ENCODE measurements around the gene DNER.
A peak's percentile ranks its signal among the peaks of the same experiment; 100 is the strongest.

DNA sequence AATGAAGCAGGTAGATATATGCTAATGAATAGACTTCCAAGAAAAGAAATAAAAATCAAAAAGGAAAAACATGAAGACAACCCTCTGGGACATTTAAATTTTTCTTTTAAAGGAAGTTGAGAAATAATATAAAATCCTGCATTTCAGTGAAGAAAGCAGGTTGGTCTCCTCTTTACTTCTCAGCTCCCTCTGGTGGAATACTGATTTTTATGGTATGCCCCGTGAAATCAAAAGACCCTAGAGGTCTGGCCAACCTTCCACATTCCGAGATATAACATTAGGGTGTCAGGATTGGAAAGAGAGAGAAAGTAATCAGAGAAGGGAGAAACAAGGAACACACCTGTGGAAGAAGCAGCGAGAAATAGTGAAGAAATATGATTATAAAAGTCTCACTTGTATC is 72.7 kb downstream of the DNER start:
- TF ChIP-seq, protein P1, sequence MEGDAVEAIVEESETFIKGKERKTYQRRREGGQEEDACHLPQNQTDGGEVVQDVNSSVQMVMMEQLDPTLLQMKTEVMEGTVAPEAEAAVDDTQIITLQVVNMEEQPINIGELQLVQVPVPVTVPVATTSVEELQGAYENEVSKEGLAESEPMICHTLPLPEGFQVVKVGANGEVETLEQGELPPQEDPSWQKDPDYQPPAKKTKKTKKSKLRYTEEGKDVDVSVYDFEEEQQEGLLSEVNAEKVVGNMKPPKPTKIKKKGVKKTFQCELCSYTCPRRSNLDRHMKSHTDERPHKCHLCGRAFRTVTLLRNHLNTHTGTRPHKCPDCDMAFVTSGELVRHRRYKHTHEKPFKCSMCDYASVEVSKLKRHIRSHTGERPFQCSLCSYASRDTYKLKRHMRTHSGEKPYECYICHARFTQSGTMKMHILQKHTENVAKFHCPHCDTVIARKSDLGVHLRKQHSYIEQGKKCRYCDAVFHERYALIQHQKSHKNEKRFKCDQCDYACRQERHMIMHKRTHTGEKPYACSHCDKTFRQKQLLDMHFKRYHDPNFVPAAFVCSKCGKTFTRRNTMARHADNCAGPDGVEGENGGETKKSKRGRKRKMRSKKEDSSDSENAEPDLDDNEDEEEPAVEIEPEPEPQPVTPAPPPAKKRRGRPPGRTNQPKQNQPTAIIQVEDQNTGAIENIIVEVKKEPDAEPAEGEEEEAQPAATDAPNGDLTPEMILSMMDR (IDR thresholded peaks at IDR 0.05 in 2 of 3, conservative IDR thresholded peaks at IDR 0.05 in 1 of 3; ENCODE audit: borderline replicate concordance in 1 of 3, insufficient read depth in 1 of 3, low read depth in 2 of 3, low read length in 2 of 3): peak; percentile 21 to 39 (median 25); a peak in 3 of 6 replicates
- TF ChIP-seq POLR2AphosphoS5 (IDR thresholded peaks at IDR 0.05; ENCODE audit: low read depth, low read length): no peak
- TF ChIP-seq FOSL1 (IDR thresholded peaks at IDR 0.05; ENCODE audit: low read depth): no peak

Data from HCT116 (cell line).